Sigmoid colon (tissue), 7 donors: ENCODE results near the gene KCNH1. TPM values are rescaled to one million over a fixed set of nuclear protein-coding genes. Genes with fewer than 3 reads are reported as not detected.

ENCODE experiments used
- DNase-seq: peaks from one replicate; pipeline ENCODE4 v3.0.0-alpha.2; 2019
- H3K27ac ChIP-seq, 4 donors: fragments of 200-600 bp; sonication (generic); one replicate each; pipeline ENCODE4 v1.5.1; 2016 to 2019; ENCODE audit warnings: mild to moderate bottlenecking in 1 of 4
- H3K27me3 ChIP-seq, 3 donors: fragments of 200-600 bp; sonication (generic); one replicate each; pipeline ENCODE4 v1.5.1; 2019; ENCODE audit warnings: mild to moderate bottlenecking in 1 of 3
- H3K36me3 ChIP-seq, 4 donors: fragments of 200-600 bp; sonication (generic); one replicate each; pipeline ENCODE4 v1.5.1; 2016 to 2019
- H3K4me1 ChIP-seq, 4 donors: fragments of 200-600 bp; sonication (generic); one replicate each; pipeline ENCODE4 v1.5.1; 2017 to 2019
- H3K4me3 ChIP-seq, 4 donors: fragments of 200-600 bp; sonication (generic); one replicate each; pipeline ENCODE4 v1.5.1; 2017 to 2019; ENCODE audit warnings: mild to moderate bottlenecking in 2 of 4, moderate library complexity in 1 of 4
- H3K9me3 ChIP-seq, 4 donors: fragments of 200-600 bp in 3 of 4; sonication (generic) in 3 of 4; one replicate each; pipeline versions ENCODE4 v1.5.1 to v1.6.1; 2013 to 2019
- CTCF ChIP-seq, 4 experiments: fragments of 450-650 bp in 3 of 4; fragments of 200-600 bp in 1 of 4; IDR thresholded peaks; one replicate each; pipeline ENCODE4 v1.5.1; 2016 to 2019; ENCODE audit warnings: antibody characterized with exemption in 4 of 4, mild to moderate bottlenecking in 3 of 4, moderate library complexity in 2 of 4
- EP300 ChIP-seq, 4 donors: sonication (generic); formaldehyde crosslinking; IDR thresholded peaks; one replicate each; pipeline ENCODE4 v1.6.1; 2017; ENCODE audit warnings: antibody characterized with exemption in 4 of 4
- POLR2A ChIP-seq, 2 donors: fragments of 450-650 bp; IDR thresholded peaks; one replicate each; pipeline ENCODE4 v1.6.1; 2016; ENCODE audit warnings: antibody characterized with exemption in 2 of 2, mild to moderate bottlenecking in 2 of 2, moderate library complexity in 2 of 2
- POLR2AphosphoS5 ChIP-seq, 4 donors: sonication (generic); formaldehyde crosslinking; IDR thresholded peaks; one replicate each; pipeline ENCODE4 v1.6.1; 2017; ENCODE audit warnings: antibody characterized with exemption in 4 of 4
- WGBS, 2 donors: extraction: QIAGEN DNeasy Blood & Tissue Kit; methylation state at CpG; one replicate each; pipeline ENCODE4 v1.1.7; 2013; 5-methylcytosine and 5-hydroxymethylcytosine counted together
- intact Hi-C: fragments of 100-400 bp; cut with DNase I; formaldehyde crosslinking; loops from one replicate; pipeline ENCODE4 v1.15.1; 2023
- polyA plus RNA-seq, 3 donors: library from polyadenylated mRNA; stranded (reverse); fragments of 200-250 nt; gene quantifications; one replicate each; pipeline ENCODE4 v1.2.3, GENCODE V29; 2013
- total RNA-seq, 4 donors: library from RNA; depleted of rRNA; stranded (reverse); fragments of >200 nt; gene quantifications; one replicate each; pipeline ENCODE4 v1.1.0, GENCODE V29; 2016
- donor health status: healthy with polysubstance abuse.
- donor health status: Bipolar disorder and iron deficiency.
- donor health status: healthy.

The KCNH1 gene
- total and polyA plus RNA-seq, 7 donors: 0.23 to 3.1 (median 0.55) TPM; not detected in 2

- DNase-seq: no peak
- H3K36me3 ChIP-seq: no peaks in the 10 kb centered on the region
- H3K4me3 ChIP-seq: no peak overlapping the region
- intact Hi-C loops: no loop called here
- TF ChIP-seq CTCF (IDR thresholded peaks at IDR 0.05) (no peak), POLR2A (IDR thresholded peaks at IDR 0.05) (no peak), EP300 (IDR thresholded peaks at IDR 0.05) (no peak), POLR2AphosphoS5 (IDR thresholded peaks at IDR 0.05) (no peak)
- 58 to 65% methylated on average over 3 of the region's 3 CpGs for WGBS, 2 donors
- H3K27me3 ChIP-seq: no peaks in the 10 kb centered on the region
- H3K27ac ChIP-seq: no peak overlapping the region
- no peaks in the 10 kb centered on the region for H3K9me3 ChIP-seq
- H3K4me1 ChIP-seq: no peaks in the 10 kb centered on the region
These were observed 225.2 kb downstream of the KCNH1 start for GRCh38 chr1:210908791-210909190.

- H3K27ac ChIP-seq: no peak overlapping the region
- intact Hi-C loops: no loop called here
- no peaks in the 10 kb centered on the region for H3K36me3 ChIP-seq
- H3K9me3 ChIP-seq: no peaks in the 10 kb centered on the region
- H3K4me3 ChIP-seq: no peak overlapping the region
- no peak for DNase-seq
- WGBS, 2 donors: 42 to 51% methylated on average over 5 of the region's 5 CpGs
- TF ChIP-seq CTCF (IDR thresholded peaks at IDR 0.05) (no peak), EP300 (IDR thresholded peaks at IDR 0.05) (no peak), POLR2AphosphoS5 (IDR thresholded peaks at IDR 0.05) (no peak), POLR2A (IDR thresholded peaks at IDR 0.05) (no peak)
- H3K4me1 ChIP-seq: no peaks in the 10 kb centered on the region
- no peaks in the 10 kb centered on the region for H3K27me3 ChIP-seq
These were observed 225.7 kb downstream of the KCNH1 start for GRCh38 chr1:210908257-210908656.

GRCh38 chr1:210907251-210907805 is 226.6 kb downstream of the KCNH1 start:
- Histone ChIP-seq H3K36me3 (no peaks in the 10 kb centered on the region), H3K27ac (no peak overlapping the region), H3K4me1 (no peaks in the 10 kb centered on the region), H3K9me3 (no peaks in the 10 kb centered on the region), H3K27me3 (no peaks in the 10 kb centered on the region), H3K4me3 (no peak overlapping the region)
- no peak for TF ChIP-seq CTCF (IDR thresholded peaks at IDR 0.05)
- TF ChIP-seq POLR2A (IDR thresholded peaks at IDR 0.05): no peak
- no peak for TF ChIP-seq EP300 (IDR thresholded peaks at IDR 0.05)
- no peak for TF ChIP-seq POLR2AphosphoS5 (IDR thresholded peaks at IDR 0.05)
- intact Hi-C loops: no loop called here
- no peak for DNase-seq
- 77 to 91% methylated on average over 1 of the region's 1 CpG for WGBS, 2 donors

GRCh38 chr1:210905944-210906453 is 227.9 kb downstream of the KCNH1 start:
- H3K9me3 ChIP-seq: no peaks in the 10 kb centered on the region
- H3K36me3 ChIP-seq: no peaks in the 10 kb centered on the region
- no peak for DNase-seq
- intact Hi-C loops: no loop called here
- 58 to 70% methylated on average over 7 of the region's 7 CpGs for WGBS, 2 donors
- no peaks in the 10 kb centered on the region for H3K27me3 ChIP-seq
- no peaks in the 10 kb centered on the region for H3K4me1 ChIP-seq
- no peak overlapping the region for H3K4me3 ChIP-seq
- no peak for TF ChIP-seq POLR2AphosphoS5 (IDR thresholded peaks at IDR 0.05)
- no peak overlapping the region for H3K27ac ChIP-seq

GRCh38 chr1:210905365-210905904 is 228.5 kb downstream of the KCNH1 start:
- H3K27me3 ChIP-seq: no peaks in the 10 kb centered on the region
- no peak overlapping the region for H3K27ac ChIP-seq
- intact Hi-C loops: no loop called here
- H3K36me3 ChIP-seq: no peaks in the 10 kb centered on the region
- H3K4me3 ChIP-seq: no peak overlapping the region
- H3K4me1 ChIP-seq: no peaks in the 10 kb centered on the region
- DNase-seq: no peak
- no peaks in the 10 kb centered on the region for H3K9me3 ChIP-seq
- 28 to 44% methylated on average over 4 of the region's 4 CpGs for WGBS, 2 donors
- TF ChIP-seq POLR2A (IDR thresholded peaks at IDR 0.05): no peak
- no peak for TF ChIP-seq POLR2AphosphoS5 (IDR thresholded peaks at IDR 0.05)
